Measurements from ENCODE around the gene KRTAP10-10.

Gene KRTAP10-10

GRCh38 chr21:44650265-44650972 lies 13.3 kb downstream of the KRTAP10-10 start:
- Histone ChIP-seq H3K27me3 (ENCODE audit: control insufficient read depth in 2 of 2, insufficient read depth in 2 of 2, low read length in 2 of 2) (no peaks in the 10 kb centered on the region), H3K4me1 (ENCODE audit: control insufficient read depth in 2 of 2, insufficient read depth in 2 of 2, low read length in 2 of 2) (no peaks in the 10 kb centered on the region), H3K9ac (ENCODE audit: low read depth in 1 of 2, low read length in 2 of 2) (no peak overlapping the region), H3K4me3 (ENCODE audit: low read length in 2 of 2) (no peak overlapping the region), H3K27ac (ENCODE audit: low read depth in 2 of 2, low read length in 2 of 2) (no peak overlapping the region), H3K9me3 (ENCODE audit: control insufficient read depth in 2 of 2, low read length in 2 of 2) (no peaks in the 10 kb centered on the region), H3K36me3 (ENCODE audit: control insufficient read depth in 2 of 2, insufficient read depth in 2 of 2, low read length in 2 of 2) (no peaks in the 10 kb centered on the region)

GRCh38 chr21:44650973-44651675 lies 14.0 kb downstream of the KRTAP10-10 start:
- no peak overlapping the region for H3K9ac ChIP-seq (ENCODE audit: low read depth in 1 of 2, low read length in 2 of 2)
- H3K4me3 ChIP-seq (ENCODE audit: low read length in 2 of 2) = no peak overlapping the region
- no peaks in the 10 kb centered on the region for H3K4me1 ChIP-seq (ENCODE audit: control insufficient read depth in 2 of 2, insufficient read depth in 2 of 2, low read length in 2 of 2)
- no peaks in the 10 kb centered on the region for H3K27me3 ChIP-seq (ENCODE audit: control insufficient read depth in 2 of 2, insufficient read depth in 2 of 2, low read length in 2 of 2)
- no peaks in the 10 kb centered on the region for H3K36me3 ChIP-seq (ENCODE audit: control insufficient read depth in 2 of 2, insufficient read depth in 2 of 2, low read length in 2 of 2)
- H3K27ac ChIP-seq (ENCODE audit: low read depth in 2 of 2, low read length in 2 of 2) = no peak overlapping the region
- no peaks in the 10 kb centered on the region for H3K9me3 ChIP-seq (ENCODE audit: control insufficient read depth in 2 of 2, low read length in 2 of 2)

GRCh38 chr21:44653123-44653522 lies 16.0 kb downstream of the KRTAP10-10 start:
- Histone ChIP-seq H3K36me3 (ENCODE audit: control insufficient read depth in 2 of 2, insufficient read depth in 2 of 2, low read length in 2 of 2) (no peaks in the 10 kb centered on the region), H3K27me3 (ENCODE audit: control insufficient read depth in 2 of 2, insufficient read depth in 2 of 2, low read length in 2 of 2) (no peaks in the 10 kb centered on the region), H3K4me1 (ENCODE audit: control insufficient read depth in 2 of 2, insufficient read depth in 2 of 2, low read length in 2 of 2) (no peaks in the 10 kb centered on the region), H3K4me3 (ENCODE audit: low read length in 2 of 2) (no peak overlapping the region), H3K9ac (ENCODE audit: low read depth in 1 of 2, low read length in 2 of 2) (no peak overlapping the region), H3K9me3 (ENCODE audit: control insufficient read depth in 2 of 2, low read length in 2 of 2) (no peaks in the 10 kb centered on the region), H3K27ac (ENCODE audit: low read depth in 2 of 2, low read length in 2 of 2) (no peak overlapping the region)

GRCh38 chr21:44653656-44654575 lies 16.8 kb downstream of the KRTAP10-10 start:
- Histone ChIP-seq H3K27ac (ENCODE audit: low read depth in 2 of 2, low read length in 2 of 2) (no peak overlapping the region), H3K27me3 (ENCODE audit: control insufficient read depth in 2 of 2, insufficient read depth in 2 of 2, low read length in 2 of 2) (no peaks in the 10 kb centered on the region), H3K9ac (ENCODE audit: low read depth in 1 of 2, low read length in 2 of 2) (no peak overlapping the region), H3K4me3 (ENCODE audit: low read length in 2 of 2) (no peak overlapping the region), H3K4me1 (ENCODE audit: control insufficient read depth in 2 of 2, insufficient read depth in 2 of 2, low read length in 2 of 2) (no peaks in the 10 kb centered on the region), H3K36me3 (ENCODE audit: control insufficient read depth in 2 of 2, insufficient read depth in 2 of 2, low read length in 2 of 2) (no peaks in the 10 kb centered on the region), H3K9me3 (ENCODE audit: control insufficient read depth in 2 of 2, low read length in 2 of 2) (no peaks in the 10 kb centered on the region)

- Histone ChIP-seq H3K4me3 (ENCODE audit: low read length in 2 of 2) (no peak within 1 kb of the TSS), H3K9me3 (ENCODE audit: control insufficient read depth in 2 of 2, low read length in 2 of 2) (no peaks in the 10 kb centered on the region), H3K27me3 (ENCODE audit: control insufficient read depth in 2 of 2, insufficient read depth in 2 of 2, low read length in 2 of 2) (no peaks in the 10 kb centered on the region), H3K4me1 (ENCODE audit: control insufficient read depth in 2 of 2, insufficient read depth in 2 of 2, low read length in 2 of 2) (no peaks in the 10 kb centered on the region), H3K27ac (ENCODE audit: low read depth in 2 of 2, low read length in 2 of 2) (no peak within 1 kb of the TSS), H3K36me3 (ENCODE audit: control insufficient read depth in 2 of 2, insufficient read depth in 2 of 2, low read length in 2 of 2) (no peaks in the 10 kb centered on the region), H3K9ac (ENCODE audit: low read depth in 1 of 2, low read length in 2 of 2) (no peak within 1 kb of the TSS)
Observed at GRCh38 chr21:44654576-44655175, 17.5 kb downstream of the KRTAP10-10 start, which contains the start of gene KRTAP12-4. TSS of gene KRTAP12-4 (minus strand) at chr21:44654659. CDS start at chr21:44654614, 45 bp downstream.

GRCh38 chr21:44656868-44657267 lies 19.7 kb downstream of the KRTAP10-10 start:
- H3K4me1 ChIP-seq (ENCODE audit: control insufficient read depth in 2 of 2, insufficient read depth in 2 of 2, low read length in 2 of 2) = no peaks in the 10 kb centered on the region
- peak overlapping the region in 1 of 2 donors; percentile 65 for H3K27ac ChIP-seq (ENCODE audit: low read depth in 2 of 2, low read length in 2 of 2)
- no peaks in the 10 kb centered on the region for H3K9me3 ChIP-seq (ENCODE audit: control insufficient read depth in 2 of 2, low read length in 2 of 2)
- H3K36me3 ChIP-seq (ENCODE audit: control insufficient read depth in 2 of 2, insufficient read depth in 2 of 2, low read length in 2 of 2) = no peaks in the 10 kb centered on the region
- no peak overlapping the region for H3K9ac ChIP-seq (ENCODE audit: low read depth in 1 of 2, low read length in 2 of 2)
- H3K4me3 ChIP-seq (ENCODE audit: low read length in 2 of 2) = no peak overlapping the region
- H3K27me3 ChIP-seq (ENCODE audit: control insufficient read depth in 2 of 2, insufficient read depth in 2 of 2, low read length in 2 of 2) = peaks cover 0 to 3% of the 10 kb centered on the region in 2 donors

- Histone ChIP-seq H3K9ac (ENCODE audit: low read depth in 1 of 2, low read length in 2 of 2) (no peak within 1 kb of the TSS), H3K36me3 (ENCODE audit: control insufficient read depth in 2 of 2, insufficient read depth in 2 of 2, low read length in 2 of 2) (no peaks in the 10 kb centered on the region), H3K27ac (ENCODE audit: low read depth in 2 of 2, low read length in 2 of 2) (peak within 1 kb of the TSS; percentile 37 to 65), H3K9me3 (ENCODE audit: control insufficient read depth in 2 of 2, low read length in 2 of 2) (no peaks in the 10 kb centered on the region), H3K4me1 (ENCODE audit: control insufficient read depth in 2 of 2, insufficient read depth in 2 of 2, low read length in 2 of 2) (no peaks in the 10 kb centered on the region), H3K27me3 (ENCODE audit: control insufficient read depth in 2 of 2, insufficient read depth in 2 of 2, low read length in 2 of 2) (peaks cover 0 to 3% of the 10 kb centered on the region in 2 donors), H3K4me3 (ENCODE audit: low read length in 2 of 2) (peak within 1 kb of the TSS in 1 of 2 donors; percentile 20)
Observed at GRCh38 chr21:44657635-44658540, 20.7 kb downstream of the KRTAP10-10 start, which contains the start of gene KRTAP12-3. TSS of gene KRTAP12-3 (plus strand) at chr21:44657932. CDS start at chr21:44657980, 48 bp downstream.

GRCh38 chr21:44658541-44658910 lies 21.4 kb downstream of the KRTAP10-10 start:
- no peaks in the 10 kb centered on the region for H3K36me3 ChIP-seq (ENCODE audit: control insufficient read depth in 2 of 2, insufficient read depth in 2 of 2, low read length in 2 of 2)
- H3K9me3 ChIP-seq (ENCODE audit: control insufficient read depth in 2 of 2, low read length in 2 of 2) = no peaks in the 10 kb centered on the region
- H3K9ac ChIP-seq (ENCODE audit: low read depth in 1 of 2, low read length in 2 of 2) = no peak overlapping the region
- no peaks in the 10 kb centered on the region for H3K4me1 ChIP-seq (ENCODE audit: control insufficient read depth in 2 of 2, insufficient read depth in 2 of 2, low read length in 2 of 2)
- H3K4me3 ChIP-seq (ENCODE audit: low read length in 2 of 2) = no peak overlapping the region
- no peak overlapping the region for H3K27ac ChIP-seq (ENCODE audit: low read depth in 2 of 2, low read length in 2 of 2)
- H3K27me3 ChIP-seq (ENCODE audit: control insufficient read depth in 2 of 2, insufficient read depth in 2 of 2, low read length in 2 of 2) = peaks cover 0 to 3% of the 10 kb centered on the region in 2 donors
